ENCODE results near the gene PRELID2.

Gene PRELID2

DNA sequence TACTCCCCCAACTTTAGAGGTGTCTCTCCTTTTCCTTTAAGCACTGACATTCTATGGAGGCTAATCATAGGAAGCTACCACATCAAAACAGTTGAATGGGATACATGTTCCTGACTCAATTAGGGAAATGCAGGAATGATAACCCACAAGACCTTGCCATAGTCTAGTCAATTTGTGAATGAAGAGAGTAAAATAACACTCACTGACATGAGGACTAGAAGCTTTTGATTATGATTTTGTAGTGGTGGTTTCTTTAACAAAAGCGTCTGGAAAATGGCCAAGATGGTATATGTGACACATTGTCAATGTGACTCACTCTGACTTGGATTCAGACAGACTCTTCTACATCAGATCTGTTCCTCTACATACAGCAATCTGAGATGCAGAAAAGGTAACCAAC is 13.7 kb upstream of the PRELID2 start:
- ChIA-PET POLR2A (no interaction called here), CTCF (no interaction called here)
- DNase-seq (ENCODE audit: extremely low spot score): no peak
- no peak for TF ChIP-seq FOXA1 (IDR thresholded peaks at IDR 0.05)
- TF ChIP-seq SP1 (IDR thresholded peaks at IDR 0.05): no peak
- no peak for TF ChIP-seq L3MBTL2 (conservative IDR thresholded peaks at IDR 0.05)
- no peak for TF ChIP-seq CTBP1 (IDR thresholded peaks at IDR 0.05; ENCODE audit: borderline replicate concordance)

DNA sequence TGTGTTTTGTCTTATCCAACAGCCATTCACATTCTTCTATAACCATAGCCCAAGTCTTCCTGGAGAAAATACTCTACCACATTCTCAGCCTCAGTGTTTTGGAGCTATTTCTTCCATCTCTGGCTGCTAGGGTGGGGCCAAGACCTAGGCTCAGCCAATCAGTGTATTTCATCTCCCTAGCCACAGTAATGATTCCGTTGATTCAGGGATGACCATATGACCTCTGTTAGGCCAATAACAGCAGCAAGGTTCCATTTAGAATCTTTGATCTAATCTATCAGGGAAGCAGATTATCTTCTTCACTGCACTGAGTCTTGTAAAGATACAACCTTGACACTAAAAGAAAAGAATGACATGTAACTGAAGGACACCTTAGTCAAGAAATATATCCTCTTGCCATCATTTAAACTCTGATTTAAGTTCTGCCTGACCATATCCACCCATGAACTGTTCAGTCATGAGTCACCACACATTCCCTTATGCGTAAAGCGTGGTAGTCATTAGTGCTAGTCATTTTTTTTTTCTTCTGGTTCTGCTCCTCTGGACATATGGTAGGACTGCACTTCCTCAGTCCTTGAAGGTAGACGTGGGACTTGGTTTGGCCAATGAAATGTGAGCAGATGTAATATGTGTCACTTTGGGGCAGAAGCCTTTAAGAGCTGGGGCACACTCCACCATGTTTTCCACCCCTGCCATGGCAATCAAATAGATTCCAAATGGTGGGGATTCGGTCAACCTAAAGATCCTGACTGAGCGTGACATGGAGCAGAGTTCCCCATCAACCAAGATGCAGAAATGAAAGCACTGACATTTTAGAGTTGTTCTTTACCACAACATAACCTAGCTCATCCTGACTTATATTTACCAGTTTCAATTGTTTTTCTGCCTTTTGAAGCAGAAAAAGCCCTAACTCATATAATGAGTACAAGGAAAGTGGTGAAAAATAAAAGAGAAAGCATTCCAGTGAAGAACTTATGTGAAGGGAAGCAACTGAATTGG is 12.7 kb upstream of the PRELID2 start:
- no peak for TF ChIP-seq NFRKB (IDR thresholded peaks at IDR 0.05)
- TF ChIP-seq LEF1 (IDR thresholded peaks at IDR 0.05; ENCODE audit: borderline replicate concordance): no peak
- TF ChIP-seq L3MBTL2 (conservative IDR thresholded peaks at IDR 0.05): no peak
- no peak for TF ChIP-seq CTBP1 (IDR thresholded peaks at IDR 0.05; ENCODE audit: borderline replicate concordance)
- no peak for TF ChIP-seq TARDBP (IDR thresholded peaks at IDR 0.05)
- TF ChIP-seq FOXK2 (IDR thresholded peaks at IDR 0.05): no peak
- TF ChIP-seq SP1 (IDR thresholded peaks at IDR 0.05): no peak
- TF ChIP-seq HDGF (IDR thresholded peaks at IDR 0.05; ENCODE audit: borderline replicate concordance): no peak
- no peak for TF ChIP-seq SUZ12 (IDR thresholded peaks at IDR 0.05)
- no peak for TF ChIP-seq BHLHE40 (IDR thresholded peaks at IDR 0.05; ENCODE audit: borderline replicate concordance)
- TF ChIP-seq ZNF384 (IDR thresholded peaks at IDR 0.05): no peak
- TF ChIP-seq ARNT (IDR thresholded peaks at IDR 0.05): no peak
- POLR2A ChIA-PET: no interaction called here
- CTCF ChIA-PET: no interaction called here

DNA sequence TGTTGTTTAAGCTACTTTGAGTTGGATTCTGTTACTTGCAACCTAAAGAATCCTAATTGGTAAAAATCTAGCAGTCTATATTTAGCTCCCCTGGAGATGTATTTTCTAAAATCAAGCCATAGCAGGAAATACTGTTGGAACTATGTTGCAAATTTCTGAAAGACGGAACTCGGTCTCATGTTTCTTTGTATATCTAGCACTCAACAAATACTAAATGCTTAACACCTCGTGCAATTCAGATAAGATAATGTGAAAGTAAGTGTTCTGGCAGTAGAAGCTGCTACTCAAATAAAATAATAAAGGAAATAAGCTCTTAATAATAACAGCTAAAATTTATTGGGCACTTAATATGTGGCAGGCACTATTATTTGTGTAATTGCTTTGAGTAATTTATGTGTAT is 10.9 kb upstream of the PRELID2 start:
- TF ChIP-seq CTBP1 (IDR thresholded peaks at IDR 0.05; ENCODE audit: borderline replicate concordance) (no peak), FOXA1 (IDR thresholded peaks at IDR 0.05) (no peak), ELF4 (IDR thresholded peaks at IDR 0.05) (no peak), FOXM1 (IDR thresholded peaks at IDR 0.05; ENCODE audit: borderline replicate concordance) (no peak), FOXK2 (IDR thresholded peaks at IDR 0.05) (no peak), SUZ12 (IDR thresholded peaks at IDR 0.05) (no peak), HDGF (IDR thresholded peaks at IDR 0.05; ENCODE audit: borderline replicate concordance) (no peak), TARDBP (IDR thresholded peaks at IDR 0.05) (no peak), SP1 (IDR thresholded peaks at IDR 0.05) (no peak), L3MBTL2 (conservative IDR thresholded peaks at IDR 0.05) (no peak), BHLHE40 (IDR thresholded peaks at IDR 0.05; ENCODE audit: borderline replicate concordance) (no peak), ZNF384 (IDR thresholded peaks at IDR 0.05) (no peak), ARNT (IDR thresholded peaks at IDR 0.05) (no peak), NFRKB (IDR thresholded peaks at IDR 0.05) (no peak)
- TF ChIP-seq, protein P1, sequence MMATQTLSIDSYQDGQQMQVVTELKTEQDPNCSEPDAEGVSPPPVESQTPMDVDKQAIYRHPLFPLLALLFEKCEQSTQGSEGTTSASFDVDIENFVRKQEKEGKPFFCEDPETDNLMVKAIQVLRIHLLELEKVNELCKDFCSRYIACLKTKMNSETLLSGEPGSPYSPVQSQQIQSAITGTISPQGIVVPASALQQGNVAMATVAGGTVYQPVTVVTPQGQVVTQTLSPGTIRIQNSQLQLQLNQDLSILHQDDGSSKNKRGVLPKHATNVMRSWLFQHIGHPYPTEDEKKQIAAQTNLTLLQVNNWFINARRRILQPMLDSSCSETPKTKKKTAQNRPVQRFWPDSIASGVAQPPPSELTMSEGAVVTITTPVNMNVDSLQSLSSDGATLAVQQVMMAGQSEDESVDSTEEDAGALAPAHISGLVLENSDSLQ (IDR thresholded peaks at IDR 0.05): no peak
- ChIA-PET POLR2A (interaction anchor here (3.4 kb wide), 1 partner anchor 10 kb away, joined by 18 read pairs; the partner anchor contains the start of gene PRELID2), CTCF (interaction anchor here (1.0 kb wide), 1 partner anchor 14 kb away, joined by 4 read pairs; no protein-coding TSS in a partner anchor)
- DNase-seq (ENCODE audit: extremely low spot score): no peak

More for the DNA sequence above, 12.7 kb upstream of the PRELID2 start:
- DNase-seq (ENCODE audit: extremely low spot score): no peak

DNA sequence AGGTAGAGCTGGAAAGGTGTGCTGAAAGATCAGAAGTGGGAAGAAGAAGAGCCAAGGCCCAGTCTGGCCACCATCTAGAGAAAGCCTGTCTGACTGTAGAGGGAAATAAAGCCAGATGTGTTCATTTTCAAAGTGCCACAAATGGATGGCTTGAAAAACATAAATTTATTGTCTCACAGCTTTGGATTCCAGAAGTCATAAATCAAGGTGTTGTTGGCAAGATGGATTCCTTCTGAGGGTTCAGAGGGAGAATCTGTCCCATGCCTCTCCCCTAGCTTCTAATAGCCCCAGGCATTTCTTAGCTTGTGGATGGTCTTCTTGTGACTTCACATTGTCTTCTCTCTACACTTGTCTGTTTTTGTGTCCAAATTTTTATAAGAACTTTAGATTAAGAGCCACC is 6.2 kb upstream of the PRELID2 start:
- CTCF ChIA-PET: interaction anchor here (0.8 kb wide), 1 partner anchor 200 kb away, joined by 3 read pairs; no protein-coding TSS in a partner anchor
- DNase-seq (ENCODE audit: extremely low spot score): no peak
- POLR2A ChIA-PET: no interaction called here
- TF ChIP-seq HDGF (IDR thresholded peaks at IDR 0.05; ENCODE audit: borderline replicate concordance) (no peak), ELF4 (IDR thresholded peaks at IDR 0.05) (no peak), FOXM1 (IDR thresholded peaks at IDR 0.05; ENCODE audit: borderline replicate concordance) (no peak), NFRKB (IDR thresholded peaks at IDR 0.05) (no peak), SP1 (IDR thresholded peaks at IDR 0.05) (no peak), L3MBTL2 (conservative IDR thresholded peaks at IDR 0.05) (no peak), BHLHE40 (IDR thresholded peaks at IDR 0.05; ENCODE audit: borderline replicate concordance) (no peak), ARNT (IDR thresholded peaks at IDR 0.05) (no peak), SUZ12 (IDR thresholded peaks at IDR 0.05) (no peak), FOXK2 (IDR thresholded peaks at IDR 0.05) (no peak), CTBP1 (IDR thresholded peaks at IDR 0.05; ENCODE audit: borderline replicate concordance) (no peak)
- TF ChIP-seq, protein P1 (IDR thresholded peaks at IDR 0.05): no peak

DNA sequence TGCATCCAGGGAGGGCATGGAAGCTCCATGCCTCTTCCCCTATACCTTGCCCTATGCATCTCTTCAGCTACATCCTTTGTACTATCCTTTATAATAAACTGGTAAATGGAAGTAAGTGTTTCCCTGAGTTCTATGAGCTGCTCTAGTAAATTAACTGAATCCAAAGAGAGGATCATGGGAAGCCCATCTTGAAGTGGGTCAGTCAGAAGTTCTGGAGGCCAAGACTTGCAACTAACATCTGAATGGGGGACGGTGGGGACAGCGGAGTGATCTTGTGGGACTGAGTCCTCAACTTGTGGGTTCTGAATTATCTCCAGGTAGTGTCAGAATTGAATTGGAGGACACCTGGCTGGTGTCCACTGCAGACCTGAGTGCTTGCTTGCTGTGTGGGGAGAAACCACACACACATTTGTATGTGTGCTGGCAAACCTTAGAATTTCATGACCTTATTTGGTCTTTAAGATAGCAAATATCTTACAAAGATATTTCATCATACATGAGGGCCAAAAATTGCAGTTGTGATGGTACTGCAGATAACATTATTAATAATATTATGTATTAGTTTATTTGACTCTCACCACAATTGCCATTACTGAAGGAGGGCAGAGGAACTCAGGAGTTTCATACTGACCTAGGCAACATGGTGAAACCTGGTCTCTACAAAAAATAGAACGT is 5.5 kb upstream of the PRELID2 start:
- ChIA-PET CTCF (interaction anchor here (0.8 kb wide), 1 partner anchor 201 kb away, joined by 3 read pairs; no protein-coding TSS in a partner anchor), POLR2A (no interaction called here)
- TF ChIP-seq ZNF384 (IDR thresholded peaks at IDR 0.05): no peak
- no peak for TF ChIP-seq ELF4 (IDR thresholded peaks at IDR 0.05)
- TF ChIP-seq FOXM1 (IDR thresholded peaks at IDR 0.05; ENCODE audit: borderline replicate concordance): no peak
- no peak for TF ChIP-seq FOXA1 (IDR thresholded peaks at IDR 0.05)
- TF ChIP-seq SP1 (IDR thresholded peaks at IDR 0.05): no peak
- TF ChIP-seq HDGF (IDR thresholded peaks at IDR 0.05; ENCODE audit: borderline replicate concordance): no peak
- TF ChIP-seq LEF1 (IDR thresholded peaks at IDR 0.05; ENCODE audit: borderline replicate concordance): no peak
- TF ChIP-seq, protein P1 (IDR thresholded peaks at IDR 0.05): no peak
- TF ChIP-seq SUZ12 (IDR thresholded peaks at IDR 0.05): no peak
- TF ChIP-seq L3MBTL2 (conservative IDR thresholded peaks at IDR 0.05): no peak
- TF ChIP-seq BHLHE40 (IDR thresholded peaks at IDR 0.05; ENCODE audit: borderline replicate concordance): no peak
- TF ChIP-seq NFRKB (IDR thresholded peaks at IDR 0.05): no peak
- TF ChIP-seq FOXK2 (IDR thresholded peaks at IDR 0.05): no peak
- no peak for TF ChIP-seq CTBP1 (IDR thresholded peaks at IDR 0.05; ENCODE audit: borderline replicate concordance)
- DNase-seq (ENCODE audit: extremely low spot score): no peak

Data from HEK293T (cell line).